ENCODE data around the gene GFOD2. TPM values are rescaled to one million over a fixed set of nuclear protein-coding genes. Genes with fewer than 3 reads are reported as not detected.

The GFOD2 gene
- total RNA-seq, 1 experiment from 2014 or later, result 13.4 TPM

DNA sequence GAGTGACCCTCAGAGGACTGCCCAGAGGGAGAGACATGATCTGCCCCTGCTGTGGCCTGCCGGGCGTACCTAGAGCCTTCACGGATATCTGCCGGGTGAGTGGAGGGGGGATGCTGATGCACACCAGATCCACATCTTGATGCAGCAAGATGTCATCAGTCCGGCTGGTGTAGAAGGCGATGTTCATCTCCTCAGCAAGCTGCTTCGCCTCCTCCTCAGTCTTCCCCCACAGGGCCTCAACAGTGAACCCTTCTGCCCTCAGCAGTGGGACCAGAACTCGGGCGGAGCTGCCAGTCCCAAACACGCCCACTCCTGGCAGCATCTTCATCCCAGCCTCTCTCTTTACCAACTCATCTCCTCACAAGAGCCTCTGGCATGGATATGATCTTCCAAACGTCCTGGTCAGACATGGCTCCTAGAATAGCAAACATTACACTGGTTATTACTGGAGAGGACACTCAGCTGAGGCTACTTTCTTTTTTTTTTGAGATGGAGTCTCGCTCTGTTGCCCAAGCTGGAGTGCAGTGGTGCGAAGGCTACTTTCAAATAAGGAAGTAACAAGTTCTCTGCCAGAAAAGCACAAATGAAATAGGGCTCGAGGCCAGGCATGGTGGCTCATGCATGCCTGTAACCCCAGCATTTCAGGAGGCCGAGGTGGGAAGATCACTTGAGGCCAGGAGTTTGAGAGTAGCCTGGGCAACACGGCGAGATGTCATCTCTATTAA is 33.6 kb downstream of the GFOD2 start:
- ChIA-PET POLR2A (no interaction called here), CTCF (no interaction called here)
- no peak for TF ChIP-seq CTCF (IDR thresholded peaks at IDR 0.05; ENCODE audit: insufficient read depth in 1 of 2, low read depth in 1 of 2, low read length in 1 of 2, severe bottlenecking in 1 of 2, unreplicated experiment in 1 of 2)
- no peak for DNase-seq
- H3K9me3 Mint-ChIP-seq (ENCODE audit: unreplicated experiment), result no peaks in the 10 kb centered on the region
- BruUV-seq (replicated peaks), result no TSS peak
- no peaks in the 10 kb centered on the region for H3K36me3 ChIP-seq (ENCODE audit: control insufficient read depth, insufficient read depth, low read length)
- no peak overlapping the region for H3K27ac Mint-ChIP-seq (ENCODE audit: unreplicated experiment)
- intact Hi-C loops (cut with micrococcal nuclease; ENCODE audit: unreplicated experiment), result no loop called here
- peaks cover 2% of the 10 kb centered on the region for H3K36me3 Mint-ChIP-seq (ENCODE audit: insufficient read depth, unreplicated experiment)
- H3K9me3 ChIP-seq, result no peaks in the 10 kb centered on the region
- no peaks in the 10 kb centered on the region for H3K27me3 ChIP-seq (replicated peaks; ENCODE audit: control insufficient read depth, insufficient read depth, low read length)
- no peaks in the 10 kb centered on the region for H3K27me3 Mint-ChIP-seq (ENCODE audit: insufficient read depth, unreplicated experiment)
- no peak overlapping the region for H3K4me3 Mint-ChIP-seq (ENCODE audit: unreplicated experiment)
- no peak overlapping the region for H3K4me3 ChIP-seq (ENCODE audit: low read depth, low read length)
- H3K4me1 Mint-ChIP-seq (ENCODE audit: low read depth, unreplicated experiment), result no peaks in the 10 kb centered on the region
- H3K4me1 ChIP-seq, result no peaks in the 10 kb centered on the region

DNA sequence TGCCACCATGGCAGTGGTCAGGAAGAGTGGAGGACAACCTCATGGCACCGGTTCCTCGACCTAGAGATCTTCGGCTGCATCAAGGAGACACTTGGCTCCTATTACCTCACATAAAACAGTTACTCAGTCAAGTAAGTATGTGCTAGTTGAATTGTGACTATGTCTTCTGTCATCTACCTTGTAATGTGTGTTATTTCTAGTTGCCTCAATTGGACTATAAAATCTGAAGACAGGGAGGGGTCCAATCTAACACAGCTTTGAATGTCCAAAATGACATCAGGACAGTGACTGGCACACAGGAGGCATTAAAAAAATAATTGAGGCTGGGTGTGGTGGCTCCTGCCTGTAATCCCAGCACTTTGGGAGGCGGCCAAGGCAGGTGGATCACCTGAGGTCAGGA is 35.3 kb downstream of the GFOD2 start:
- Mint-ChIP-seq H3K27me3 (ENCODE audit: insufficient read depth, unreplicated experiment) (no peaks in the 10 kb centered on the region), H3K4me1 (ENCODE audit: low read depth, unreplicated experiment) (no peaks in the 10 kb centered on the region), H3K36me3 (ENCODE audit: insufficient read depth, unreplicated experiment) (no peaks in the 10 kb centered on the region), H3K27ac (ENCODE audit: unreplicated experiment) (no peak overlapping the region), H3K4me3 (ENCODE audit: unreplicated experiment) (no peak overlapping the region), H3K9me3 (ENCODE audit: unreplicated experiment) (no peaks in the 10 kb centered on the region)
- H3K4me3 ChIP-seq (ENCODE audit: low read depth, low read length), result no peak overlapping the region
- no peak for TF ChIP-seq CTCF (IDR thresholded peaks at IDR 0.05; ENCODE audit: insufficient read depth in 1 of 2, low read depth in 1 of 2, low read length in 1 of 2, severe bottlenecking in 1 of 2, unreplicated experiment in 1 of 2)
- DNase-seq, result no peak
- H3K36me3 ChIP-seq (ENCODE audit: control insufficient read depth, insufficient read depth, low read length), result no peaks in the 10 kb centered on the region
- no peaks in the 10 kb centered on the region for H3K9me3 ChIP-seq
- no TSS peak for BruUV-seq (replicated peaks)
- intact Hi-C loops (cut with micrococcal nuclease; ENCODE audit: unreplicated experiment), result no loop called here
- ChIA-PET POLR2A (no interaction called here), CTCF (no interaction called here)
- no peaks in the 10 kb centered on the region for H3K27me3 ChIP-seq (replicated peaks; ENCODE audit: control insufficient read depth, insufficient read depth, low read length)
- peaks cover 2% of the 10 kb centered on the region; the same call in 1 of the 2 replicates for H3K4me1 ChIP-seq

GRCh38 chr16:67679935-67680897 is 38.9 kb downstream of the GFOD2 start:
- H3K36me3 ChIP-seq (ENCODE audit: control insufficient read depth, insufficient read depth, low read length), result no peaks in the 10 kb centered on the region
- DNase-seq, result no peak
- POLR2A ChIA-PET, result interaction anchor here (0.6 kb wide), 2 partner anchors 161 to 800 kb away, joined by 3 to 4 read pairs; partner anchors contain the start of gene PDP2
- intact Hi-C loops (cut with micrococcal nuclease; ENCODE audit: unreplicated experiment), result no loop called here
- H3K27me3 ChIP-seq (replicated peaks; ENCODE audit: control insufficient read depth, insufficient read depth, low read length), result no peaks in the 10 kb centered on the region
- peaks cover 4% of the 10 kb centered on the region for H3K4me1 Mint-ChIP-seq (ENCODE audit: low read depth, unreplicated experiment)
- no peak overlapping the region for H3K27ac Mint-ChIP-seq (ENCODE audit: unreplicated experiment)
- no peaks in the 10 kb centered on the region for H3K9me3 Mint-ChIP-seq (ENCODE audit: unreplicated experiment)
- no peaks in the 10 kb centered on the region for H3K9me3 ChIP-seq
- no peak overlapping the region for H3K4me3 ChIP-seq (ENCODE audit: low read depth, low read length)
- no peaks in the 10 kb centered on the region for H3K27me3 Mint-ChIP-seq (ENCODE audit: insufficient read depth, unreplicated experiment)
- H3K4me1 ChIP-seq, result peaks cover 15% of the 10 kb centered on the region
- H3K4me3 Mint-ChIP-seq (ENCODE audit: unreplicated experiment), result no peak overlapping the region
- BruUV-seq (replicated peaks), result no TSS peak
- no peaks in the 10 kb centered on the region for H3K36me3 Mint-ChIP-seq (ENCODE audit: insufficient read depth, unreplicated experiment)
- TF ChIP-seq CTCF (IDR thresholded peaks at IDR 0.05; ENCODE audit: insufficient read depth in 1 of 2, low read depth in 1 of 2, low read length in 1 of 2, severe bottlenecking in 1 of 2, unreplicated experiment in 1 of 2), result no peak
- CTCF ChIA-PET, result interaction anchor here (0.6 to 0.9 kb wide), 2 partner anchors 125 to 132 kb away, joined by 3 read pairs; no protein-coding TSS in a partner anchor
